ENCODE data around the gene KIF25. TPM values are rescaled to one million over a fixed set of nuclear protein-coding genes. Genes with fewer than 3 reads are reported as not detected.
A peak's percentile ranks its signal among the peaks of the same experiment; 100 is the strongest.

The KIF25 gene
- total RNA-seq, 4 donors from 2014 or later, result 0.16 TPM; not detected in 3

- Histone ChIP-seq H3K27ac (no peak overlapping the region), H3K4me1 (no peaks in the 10 kb centered on the region), H3K9me3 (no peaks in the 10 kb centered on the region), H3K36me3 (no peaks in the 10 kb centered on the region), H3K27me3 (peaks cover 38% of the 10 kb centered on the region), H3K4me3 (no peak overlapping the region)
- no peak for TF ChIP-seq POLR2AphosphoS5 (IDR thresholded peaks at IDR 0.05)
- TF ChIP-seq POLR2A (IDR thresholded peaks at IDR 0.05), result no peak
- no peak for TF ChIP-seq EP300 (IDR thresholded peaks at IDR 0.05)
- TF ChIP-seq CTCF (IDR thresholded peaks at IDR 0.05), result no peak
- WGBS, 2 donors (ENCODE audit: low coverage in 1 of 2), result 75 to 77% methylated on average over 3 to 7 of the region's 7 CpGs
- no peak for ATAC-seq
Observed at GRCh38 chr6:168004023-168004422, 6.6 kb downstream of the KIF25 start.

- 92 to 94% methylated on average over 4 to 8 of the region's 11 CpGs for whole genome bisulfite sequencing, 2 donors (ENCODE audit: low coverage in 1 of 2)
- TF ChIP-seq POLR2A (IDR thresholded peaks at IDR 0.05) (no peak), POLR2AphosphoS5 (IDR thresholded peaks at IDR 0.05) (no peak), EP300 (IDR thresholded peaks at IDR 0.05) (no peak), CTCF (IDR thresholded peaks at IDR 0.05) (no peak)
- Histone ChIP-seq H3K4me1 (no peaks in the 10 kb centered on the region), H3K36me3 (no peaks in the 10 kb centered on the region), H3K27me3 (peaks cover 30% of the 10 kb centered on the region), H3K27ac (no peak overlapping the region), H3K4me3 (no peak overlapping the region), H3K9me3 (peaks cover 0 to 6% (median 0%) of the 10 kb centered on the region in 3 donors)
- ATAC-seq, result no peak
Observed at GRCh38 chr6:168004945-168005344, 7.5 kb downstream of the KIF25 start.

GRCh38 chr6:168005796-168006195, 8.3 kb downstream of the KIF25 start:
- Histone ChIP-seq H3K4me3 (no peak overlapping the region), H3K27ac (no peak overlapping the region), H3K36me3 (no peaks in the 10 kb centered on the region), H3K4me1 (no peaks in the 10 kb centered on the region), H3K27me3 (peaks cover 21% of the 10 kb centered on the region), H3K9me3 (peaks cover 0 to 12% (median under 1%) of the 10 kb centered on the region in 3 donors)
- WGBS, 2 donors (ENCODE audit: low coverage in 1 of 2), result 90 to 100% methylated on average over 1 to 3 of the region's 6 CpGs
- no peak for ATAC-seq
- TF ChIP-seq POLR2AphosphoS5 (IDR thresholded peaks at IDR 0.05), result no peak
- no peak for TF ChIP-seq CTCF (IDR thresholded peaks at IDR 0.05)
- TF ChIP-seq EP300 (IDR thresholded peaks at IDR 0.05), result no peak
- no peak for TF ChIP-seq POLR2A (IDR thresholded peaks at IDR 0.05)

- H3K4me1 ChIP-seq, result no peaks in the 10 kb centered on the region
- H3K36me3 ChIP-seq, result no peaks in the 10 kb centered on the region
- ATAC-seq, result peak; percentile 46
- WGBS, 2 donors (ENCODE audit: low coverage in 1 of 2), result 16 to 72% methylated on average over 2 to 3 of the region's 3 CpGs
- no peak overlapping the region for H3K27ac ChIP-seq
- TF ChIP-seq EP300 (IDR thresholded peaks at IDR 0.05) (no peak), CTCF (IDR thresholded peaks at IDR 0.05) (no peak), POLR2A (IDR thresholded peaks at IDR 0.05) (no peak), POLR2AphosphoS5 (IDR thresholded peaks at IDR 0.05) (no peak)
- H3K9me3 ChIP-seq, result peaks cover 0 to 29% (median 5%) of the 10 kb centered on the region in 3 donors
- peaks cover 7% of the 10 kb centered on the region for H3K27me3 ChIP-seq
- no peak overlapping the region for H3K4me3 ChIP-seq
Observed at GRCh38 chr6:168007592-168008338, 10.3 kb downstream of the KIF25 start.

- H3K27me3 ChIP-seq, result peaks cover 5% of the 10 kb centered on the region
- no peak overlapping the region for H3K4me3 ChIP-seq
- ATAC-seq, result no peak
- no peaks in the 10 kb centered on the region for H3K4me1 ChIP-seq
- H3K9me3 ChIP-seq, result peaks cover 0 to 30% (median 5%) of the 10 kb centered on the region in 3 donors
- H3K36me3 ChIP-seq, result no peaks in the 10 kb centered on the region
- WGBS, 2 donors (ENCODE audit: low coverage in 1 of 2), result 82 to 84% methylated on average over 3 of the region's 3 CpGs
- TF ChIP-seq POLR2AphosphoS5 (IDR thresholded peaks at IDR 0.05) (no peak), CTCF (IDR thresholded peaks at IDR 0.05) (no peak), POLR2A (IDR thresholded peaks at IDR 0.05) (no peak), EP300 (IDR thresholded peaks at IDR 0.05) (no peak)
- H3K27ac ChIP-seq, result no peak overlapping the region
Observed at GRCh38 chr6:168009331-168009730, 11.9 kb downstream of the KIF25 start.
